BLaER1 (cell line): ENCODE data around the gene FAAP100.

Source experiments
- H3K27ac ChIP-seq: shearing (Covaris generic); formaldehyde crosslinking; 2 replicates; pipeline ENCODE4 v1.8.1; 2022
- H3K27me3 ChIP-seq: shearing (Covaris generic); formaldehyde crosslinking; 2 replicates; pipeline ENCODE4 v1.8.1; 2022
- H3K36me3 ChIP-seq: shearing (Covaris generic); formaldehyde crosslinking; 2 replicates; pipeline ENCODE4 v1.8.1; 2022
- H3K4me1 ChIP-seq: shearing (Covaris generic); formaldehyde crosslinking; 2 replicates; pipeline ENCODE4 v1.8.1; 2022
- H3K4me2 ChIP-seq: shearing (Covaris generic); formaldehyde crosslinking; 2 replicates; pipeline ENCODE4 v1.8.1; 2022
- H3K4me3 ChIP-seq: shearing (Covaris generic); formaldehyde crosslinking; 2 replicates; pipeline ENCODE4 v1.8.1; 2022
- H3K9ac ChIP-seq: shearing (Covaris generic); formaldehyde crosslinking; 2 replicates; pipeline ENCODE4 v1.8.1; 2022
- H3K9me3 ChIP-seq: shearing (Covaris generic); formaldehyde crosslinking; 2 replicates; pipeline ENCODE4 v1.8.1; 2022
- H4K20me1 ChIP-seq: shearing (Covaris generic); formaldehyde crosslinking; 2 replicates; pipeline ENCODE4 v1.8.1; 2022
- Cebpa-rat ChIP-seq: shearing (Covaris generic); IDR thresholded peaks from 2 replicates; pipeline ENCODE4 v1.8.1; 2022

FAAP100 gene

DNA sequence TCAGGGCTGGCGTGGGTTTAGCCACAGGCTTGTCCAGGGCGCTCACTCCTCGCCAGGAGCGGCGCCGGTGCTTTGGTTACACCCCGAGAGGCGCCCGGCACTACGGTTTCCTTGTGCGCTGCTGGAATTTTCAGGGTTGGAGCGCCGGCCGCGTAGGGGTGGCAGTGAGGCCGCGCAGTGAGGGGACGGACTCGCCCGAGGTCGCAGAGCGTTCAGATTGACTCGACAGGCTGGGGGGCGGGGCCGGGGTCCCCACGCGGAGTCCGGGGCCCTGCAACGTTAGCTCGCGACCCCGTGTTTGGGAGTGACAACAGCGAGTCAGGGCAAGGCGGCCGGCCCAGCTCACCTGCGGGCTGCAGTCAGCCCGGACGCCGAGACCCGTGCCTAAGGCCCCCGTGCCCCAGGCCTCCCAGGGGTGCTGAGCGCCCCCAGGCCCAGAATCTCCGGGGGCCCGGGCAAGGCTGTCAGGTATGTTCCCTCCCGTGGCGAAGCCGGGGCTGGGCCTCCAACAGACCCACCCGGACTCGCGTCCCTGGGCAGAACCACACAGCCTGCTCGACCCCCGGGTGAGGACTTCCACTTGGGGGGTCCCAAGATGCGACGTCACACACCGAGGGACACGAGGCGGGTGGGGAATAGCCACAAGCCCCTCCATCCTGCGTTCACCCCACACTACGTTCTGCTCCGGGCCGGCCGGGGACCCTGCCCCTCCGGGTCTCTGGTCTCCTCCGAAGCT lies 38.2 kb downstream of the FAAP100 start:
- TF ChIP-seq Cebpa-rat: no peak
- peak overlapping the region; percentile 96 for H3K9ac ChIP-seq
- H3K9me3 ChIP-seq: peaks cover 9% of the 10 kb centered on the region; the same call in 1 of the 2 replicates

DNA sequence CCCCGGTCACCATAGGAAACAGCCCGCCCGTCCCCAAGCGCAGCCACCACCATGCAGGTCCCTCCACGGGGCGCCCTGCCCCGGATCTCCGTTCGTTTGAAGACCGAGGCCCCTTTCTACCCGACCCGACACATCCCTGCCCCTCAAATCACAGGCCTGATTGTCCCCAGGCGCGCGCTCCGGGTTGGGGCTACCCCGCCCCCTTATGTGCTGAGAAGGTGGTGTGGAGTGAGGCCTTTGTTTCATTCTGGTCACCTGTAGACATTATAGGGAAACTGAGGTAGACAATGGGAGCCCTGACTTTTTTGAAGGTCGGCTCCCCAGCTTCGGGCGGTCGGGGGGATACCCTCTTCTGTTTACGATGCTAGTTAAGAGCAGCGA lies 38.8 kb downstream of the FAAP100 start:
- H3K9me3 ChIP-seq: peaks cover 9% of the 10 kb centered on the region; the same call in 1 of the 2 replicates
- H3K4me1 ChIP-seq: peaks cover 46% of the 10 kb centered on the region
- peak overlapping the region; percentile 98 for H3K27ac ChIP-seq
- no peak for TF ChIP-seq Cebpa-rat
- peak overlapping the region; percentile 96 for H3K9ac ChIP-seq
- H3K4me3 ChIP-seq: peak overlapping the region; percentile 97
- peak overlapping the region; percentile 99 for H3K4me2 ChIP-seq
- H3K36me3 ChIP-seq: peaks cover 39% of the 10 kb centered on the region
- H4K20me1 ChIP-seq: peaks cover 61% of the 10 kb centered on the region
- no peaks in the 10 kb centered on the region; the same call in 1 of the 2 replicates for H3K27me3 ChIP-seq

More for the DNA sequence above, 38.2 kb downstream of the FAAP100 start:
- Histone ChIP-seq H3K4me3 (peak overlapping the region; percentile 97), H3K27me3 (peaks cover 5% of the 10 kb centered on the region), H3K4me2 (peak overlapping the region; percentile 99), H3K4me1 (peaks cover 46% of the 10 kb centered on the region), H3K27ac (peak overlapping the region; percentile 98), H3K36me3 (peaks cover 33% of the 10 kb centered on the region), H4K20me1 (peaks cover 61% of the 10 kb centered on the region)

DNA sequence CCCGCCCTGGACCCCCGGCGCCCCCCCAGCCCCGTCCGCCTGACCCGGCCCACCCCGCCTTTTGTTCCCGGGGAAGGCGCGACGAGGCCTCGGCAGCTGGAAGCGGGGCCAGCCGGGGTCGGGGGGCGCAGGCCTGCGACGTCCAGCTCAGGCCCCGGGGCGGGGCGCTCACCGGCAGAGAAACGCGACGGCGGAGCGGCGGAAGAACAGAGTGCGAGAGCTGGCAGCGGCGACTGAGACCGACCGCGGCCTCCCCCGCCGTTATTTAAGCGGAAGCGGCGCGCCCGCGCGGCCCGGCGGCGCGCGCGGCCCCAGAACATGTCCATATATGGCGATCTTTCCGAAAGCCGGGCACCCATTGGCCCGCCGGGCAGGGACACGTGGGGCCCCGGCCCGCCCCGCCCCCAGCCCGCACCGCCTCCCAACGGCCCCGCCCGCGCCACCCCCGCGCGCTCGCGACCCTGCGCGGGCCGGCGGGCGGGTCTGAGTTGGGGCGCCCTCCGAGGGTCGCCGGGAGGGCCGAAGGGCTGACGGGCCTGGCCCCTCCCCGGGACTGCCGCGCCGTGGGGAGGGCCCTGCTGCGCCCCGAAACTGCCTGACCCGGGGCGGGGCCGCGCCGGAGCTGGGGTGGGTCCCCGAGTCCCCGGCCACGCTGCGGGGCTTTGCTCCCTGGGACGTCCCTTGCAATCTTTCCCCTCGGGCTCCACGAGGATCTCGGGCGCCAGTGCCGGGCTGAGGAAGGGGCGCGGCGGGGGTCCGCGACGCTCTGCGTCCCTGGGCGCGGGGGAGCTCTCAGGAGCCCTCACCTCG lies 39.4 kb downstream of the FAAP100 start, which contains the start of gene ACTG1:
Gene ACTG1, minus strand, starts transcription at position 238 of the 810 bp plus-strand sequence. CDS start 445 bp downstream, outside the sequence.
- H3K36me3 ChIP-seq: peaks cover 40% of the 10 kb centered on the region
- H3K9me3 ChIP-seq: peaks cover 9% of the 10 kb centered on the region; the same call in 1 of the 2 replicates
- H3K27me3 ChIP-seq: no peaks in the 10 kb centered on the region
- peak within 1 kb of the TSS; percentile 96 for H3K9ac ChIP-seq
- peak within 1 kb of the TSS; percentile 98 for H3K27ac ChIP-seq
- peaks cover 46% of the 10 kb centered on the region for H3K4me1 ChIP-seq
- H4K20me1 ChIP-seq: peaks cover 61% of the 10 kb centered on the region
- no peak for TF ChIP-seq Cebpa-rat
- H3K4me3 ChIP-seq: peak within 1 kb of the TSS; percentile 97
- H3K4me2 ChIP-seq: peak within 1 kb of the TSS; percentile 99

DNA sequence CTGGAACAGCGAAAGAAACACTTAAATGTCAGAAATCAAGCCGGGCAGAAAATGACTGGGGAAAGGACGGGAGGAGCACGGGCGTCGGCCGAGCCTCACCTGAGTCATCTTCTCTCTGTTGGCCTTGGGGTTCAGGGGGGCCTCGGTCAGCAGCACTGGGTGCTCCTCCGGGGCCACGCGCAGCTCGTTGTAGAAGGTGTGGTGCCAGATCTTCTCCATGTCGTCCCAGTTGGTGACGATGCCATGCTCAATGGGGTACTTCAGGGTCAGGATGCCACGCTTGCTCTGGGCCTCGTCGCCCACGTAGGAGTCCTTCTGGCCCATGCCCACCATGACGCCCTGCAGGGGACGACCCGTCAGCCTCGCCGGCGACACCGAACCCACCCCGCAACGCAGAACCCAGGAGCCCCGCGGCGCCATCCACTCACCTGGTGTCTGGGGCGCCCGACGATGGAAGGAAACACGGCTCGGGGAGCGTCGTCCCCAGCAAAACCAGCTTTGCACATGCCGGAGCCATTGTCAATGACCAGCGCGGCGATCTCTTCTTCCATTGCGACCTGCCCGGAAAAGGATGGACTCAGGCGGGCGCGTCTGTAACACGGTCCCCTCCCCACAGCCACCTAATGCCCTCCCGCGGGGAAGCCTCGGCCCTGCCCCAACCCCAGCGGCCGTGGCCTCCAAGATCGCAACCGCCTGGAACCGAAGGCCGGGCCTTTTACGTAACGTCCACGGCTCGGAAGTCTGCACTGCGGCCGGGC lies 40.2 kb downstream of the FAAP100 start:
- H3K27me3 ChIP-seq: no peaks in the 10 kb centered on the region
- peak overlapping the region; percentile 96 for H3K9ac ChIP-seq
- no peak for TF ChIP-seq Cebpa-rat
- H3K4me3 ChIP-seq: peak overlapping the region; percentile 97
- H3K36me3 ChIP-seq: peaks cover 40% of the 10 kb centered on the region
- peaks cover 69% of the 10 kb centered on the region for H4K20me1 ChIP-seq
- H3K4me1 ChIP-seq: peaks cover 39% of the 10 kb centered on the region
- H3K4me2 ChIP-seq: peak overlapping the region; percentile 97
- peaks cover 9% of the 10 kb centered on the region; the same call in 1 of the 2 replicates for H3K9me3 ChIP-seq
- peak overlapping the region; percentile 89 for H3K27ac ChIP-seq

DNA sequence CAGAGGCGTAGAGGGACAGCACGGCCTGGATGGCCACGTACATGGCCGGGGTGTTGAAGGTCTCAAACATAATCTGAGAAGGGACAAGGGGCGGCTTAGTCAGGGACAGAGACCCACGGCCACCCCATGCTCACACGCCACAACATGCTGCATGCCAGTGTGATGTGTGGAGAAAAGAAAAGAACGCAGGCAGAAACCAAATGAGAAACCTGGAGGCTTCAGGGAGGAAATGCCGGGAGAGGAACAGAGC lies 40.7 kb downstream of the FAAP100 start:
- H4K20me1 ChIP-seq: peaks cover 70% of the 10 kb centered on the region
- no peaks in the 10 kb centered on the region for H3K27me3 ChIP-seq
- H3K4me1 ChIP-seq: peaks cover 34% of the 10 kb centered on the region
- peaks cover 9% of the 10 kb centered on the region; the same call in 1 of the 2 replicates for H3K9me3 ChIP-seq
- TF ChIP-seq Cebpa-rat: no peak
- peak overlapping the region; percentile 89 for H3K27ac ChIP-seq
- H3K36me3 ChIP-seq: peaks cover 40% of the 10 kb centered on the region
- peak overlapping the region; percentile 97 for H3K4me3 ChIP-seq
- H3K9ac ChIP-seq: peak overlapping the region; percentile 96
- peak overlapping the region; percentile 97 for H3K4me2 ChIP-seq

DNA sequence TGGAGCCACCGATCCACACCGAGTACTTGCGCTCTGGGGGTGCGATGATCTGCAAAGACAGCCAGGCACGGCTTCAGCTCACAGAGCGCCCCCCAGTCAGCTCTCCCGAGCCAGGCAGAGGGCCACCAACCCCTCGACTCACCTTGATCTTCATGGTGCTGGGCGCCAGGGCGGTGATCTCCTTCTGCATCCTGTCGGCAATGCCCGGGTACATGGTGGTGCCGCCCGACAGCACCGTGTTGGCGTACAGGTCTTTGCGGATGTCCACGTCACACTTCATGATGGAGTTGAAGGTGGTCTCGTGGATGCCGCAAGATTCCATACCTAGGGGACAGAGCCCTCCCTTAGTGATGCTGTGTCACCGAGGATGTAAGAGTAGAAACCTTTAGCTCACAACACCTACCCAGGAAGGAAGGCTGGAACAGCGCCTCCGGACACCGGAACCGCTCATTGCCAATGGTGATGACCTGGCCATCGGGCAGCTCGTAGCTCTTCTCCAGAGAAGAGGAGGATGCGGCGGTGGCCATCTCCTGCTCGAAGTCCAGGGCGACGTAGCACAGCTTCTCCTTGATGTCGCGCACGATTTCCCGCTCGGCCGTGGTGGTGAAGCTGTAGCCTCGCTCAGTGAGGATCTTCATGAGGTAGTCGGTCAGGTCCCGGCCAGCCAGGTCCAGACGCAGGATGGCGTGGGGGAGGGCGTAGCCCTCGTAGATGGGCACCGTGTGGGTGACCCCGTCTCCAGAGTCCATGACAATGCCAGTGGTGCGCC lies 41.2 kb downstream of the FAAP100 start:
- Histone ChIP-seq H3K9ac (peak overlapping the region; percentile 96), H3K4me2 (peak overlapping the region; percentile 97), H3K27ac (peak overlapping the region; percentile 89), H3K4me3 (peak overlapping the region; percentile 97), H3K36me3 (peaks cover 40% of the 10 kb centered on the region), H3K4me1 (peaks cover 29% of the 10 kb centered on the region), H3K27me3 (no peaks in the 10 kb centered on the region), H4K20me1 (peaks cover 65% of the 10 kb centered on the region), H3K9me3 (peaks cover 9% of the 10 kb centered on the region; the same call in 1 of the 2 replicates)
- no peak for TF ChIP-seq Cebpa-rat

DNA sequence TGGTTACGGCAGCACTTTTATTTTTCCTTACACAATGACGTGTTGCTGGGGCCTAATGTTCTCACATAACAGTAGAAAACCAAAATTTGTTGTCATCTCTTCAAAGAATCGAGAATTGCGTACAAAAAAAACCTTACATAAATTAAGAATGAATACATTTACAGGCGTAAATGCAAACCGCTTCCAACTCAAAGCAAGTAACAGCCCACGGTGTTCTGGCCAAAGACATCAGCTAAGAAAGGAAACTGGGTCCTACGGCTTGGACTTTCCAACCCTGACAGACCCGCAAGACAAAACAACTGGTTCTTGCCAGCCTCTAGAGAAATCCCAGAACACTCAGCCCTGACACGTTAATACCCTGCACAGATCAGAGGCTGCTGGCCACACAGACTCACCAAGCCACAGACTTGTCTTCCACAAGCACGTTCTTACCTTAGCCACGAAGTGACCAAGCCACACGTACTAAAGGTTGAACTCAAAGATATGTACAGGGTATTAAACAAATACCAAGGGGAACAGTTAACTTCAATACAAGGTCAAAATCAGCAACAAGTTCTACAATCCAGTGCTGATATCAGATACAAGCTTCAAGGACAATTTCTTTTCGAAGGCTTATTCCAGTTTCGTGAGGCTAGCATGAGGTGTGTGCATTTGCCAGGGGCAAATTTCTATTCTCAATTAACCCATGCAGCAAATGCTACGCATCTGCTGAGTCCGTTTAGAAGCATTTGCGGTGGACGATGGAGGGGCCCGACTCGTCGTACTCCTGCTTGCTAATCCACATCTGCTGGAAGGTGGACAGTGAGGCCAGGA lies 42.0 kb downstream of the FAAP100 start:
- TF ChIP-seq Cebpa-rat: no peak
- Histone ChIP-seq H4K20me1 (peaks cover 58% of the 10 kb centered on the region), H3K4me1 (peaks cover 22% of the 10 kb centered on the region), H3K4me2 (peak overlapping the region; percentile 97), H3K4me3 (peak overlapping the region; percentile 97), H3K27me3 (no peaks in the 10 kb centered on the region), H3K9ac (peak overlapping the region; percentile 96), H3K27ac (peak overlapping the region; percentile 89), H3K36me3 (peaks cover 40% of the 10 kb centered on the region), H3K9me3 (peaks cover 9% of the 10 kb centered on the region; the same call in 1 of the 2 replicates)
